Measurements from ENCODE around the gene EIF2S3. TPM values are rescaled to one million over a fixed set of nuclear protein-coding genes. Genes with fewer than 3 reads are reported as not detected.

Gene EIF2S3
- total and polyA plus RNA-seq, 2 of the 13 experiments (the other 11 are each of a cell fraction or from before 2014, with no cell fraction given) = 61.0 to 183 TPM

- TF ChIP-seq MYPOP (CRISPR knock-in tag; IDR thresholded peaks at IDR 0.05) = no peak
- no peak for TF ChIP-seq REXO4 (CRISPR knock-in tag; IDR thresholded peaks at IDR 0.05; ENCODE audit: borderline replicate concordance)
- TF ChIP-seq ZNF354B (CRISPR knock-in tag; IDR thresholded peaks at IDR 0.05) = no peak
- TF ChIP-seq ZNF850 (CRISPR knock-in tag; conservative IDR thresholded peaks at IDR 0.05) = no peak
- no peak for TF ChIP-seq NCOA2 (CRISPR knock-in tag; IDR thresholded peaks at IDR 0.05)
- TF ChIP-seq SAP130 (CRISPR knock-in tag; IDR thresholded peaks at IDR 0.05; ENCODE audit: low read depth) = no peak
- no peak for TF ChIP-seq SKI (IDR thresholded peaks at IDR 0.05; ENCODE audit: partially characterized antibody)
These were observed 55.3 kb downstream of the EIF2S3 start (continued) for GRCh38 chrX:24110069-24110468.

GRCh38 chrX:24113181-24113580, 58.4 kb downstream of the EIF2S3 start:
- FAIRE-seq (no peak), DNase-seq (ENCODE audit: low spot score) (no peak), ATAC-seq (no peak)
- Histone ChIP-seq H3K9me3 (ENCODE audit: low read length) (no peaks in the 10 kb centered on the region), H4K20me1 (ENCODE audit: insufficient read depth, low read length) (no peaks in the 10 kb centered on the region), H3K27me3 (ENCODE audit: control insufficient read depth in 1 of 2, insufficient read depth in 2 of 2, low read length in 2 of 2) (no peaks in the 10 kb centered on the region), H2AFZ (ENCODE audit: low read length) (no peak overlapping the region), H3K4me1 (ENCODE audit: insufficient read depth, low read length) (no peaks in the 10 kb centered on the region), H3K9ac (ENCODE audit: insufficient read depth, low read depth, low read length) (no peak overlapping the region), H3K4me3 (replicated peaks in 1 of 3; ENCODE audit: insufficient read depth in 1 of 3, low read depth in 2 of 3, low read length in 3 of 3) (no peak overlapping the region), H3K4me2 (ENCODE audit: low read depth, low read length) (no peak overlapping the region), H3K27ac (ENCODE audit: extremely low read length, insufficient read depth, low read length) (no peak overlapping the region), H3K36me3 (replicated peaks in 1 of 2; ENCODE audit: control insufficient read depth in 1 of 2, insufficient read depth in 2 of 2, low read length in 2 of 2) (no peaks in the 10 kb centered on the region), H3K79me2 (ENCODE audit: insufficient read depth, low read length) (no peaks in the 10 kb centered on the region)
- WGBS (ENCODE audit: low lambda C conversion rate) = 81% methylated on average over 2 of the region's 2 CpGs
- ChIA-PET CTCF (ENCODE audit: low intra/inter-chr PET ratio, low total read pairs) (no interaction called here), POLR2A (no interaction called here)
- intact Hi-C loops (cut with micrococcal nuclease; ENCODE audit: unreplicated experiment) (no loop called here), in situ Hi-C loops (cut with HindIII; ENCODE audit: extremely low pct_ligation_motif_present, low pct_unique_long_range_greater_than_20kb) (no loop called here)
- no TSS peak for BruUV-seq (replicated peaks)
- no peak for TF ChIP-seq ZNF563 (CRISPR knock-in tag; IDR thresholded peaks at IDR 0.05)
- no peak for TF ChIP-seq ZBTB21 (CRISPR knock-in tag; IDR thresholded peaks at IDR 0.05)
- TF ChIP-seq ELF1 (CRISPR knock-in tag; IDR thresholded peaks at IDR 0.05) = no peak
- no peak for TF ChIP-seq ZNF790 (CRISPR knock-in tag; IDR thresholded peaks at IDR 0.05; ENCODE audit: borderline replicate concordance)
- TF ChIP-seq CSRNP1 (CRISPR knock-in tag; IDR thresholded peaks at IDR 0.05) = no peak
- TF ChIP-seq SRY (CRISPR knock-in tag; IDR thresholded peaks at IDR 0.05) = no peak
- TF ChIP-seq MAX (IDR thresholded peaks at IDR 0.05) = no peak
- TF ChIP-seq RNF2 (conservative IDR thresholded peaks at IDR 0.05; ENCODE audit: low read depth) = no peak
- TF ChIP-seq REST (IDR thresholded peaks at IDR 0.05; ENCODE audit: borderline replicate concordance in 1 of 2, low read depth in 1 of 2, low read length in 2 of 2) = no peak
- no peak for TF ChIP-seq KMT2B (CRISPR knock-in tag; IDR thresholded peaks at IDR 0.05)
- TF ChIP-seq ZNF362 (CRISPR knock-in tag; IDR thresholded peaks at IDR 0.05; ENCODE audit: borderline replicate concordance) = no peak
